Inferior parietal cortex (tissue), 1 donor: Measurements from ENCODE around the gene RNU5B-1.

Experiments
- DNase-seq: peaks from one replicate; pipeline ENCODE4 v3.0.0-alpha.2; 2016; ENCODE audit errors: extremely low spot score

RNU5B-1 gene

GRCh38 chr15:65289261-65289854 is 15.1 kb upstream of the RNU5B-1 start:
- DNase-seq, result no peak

DNA sequence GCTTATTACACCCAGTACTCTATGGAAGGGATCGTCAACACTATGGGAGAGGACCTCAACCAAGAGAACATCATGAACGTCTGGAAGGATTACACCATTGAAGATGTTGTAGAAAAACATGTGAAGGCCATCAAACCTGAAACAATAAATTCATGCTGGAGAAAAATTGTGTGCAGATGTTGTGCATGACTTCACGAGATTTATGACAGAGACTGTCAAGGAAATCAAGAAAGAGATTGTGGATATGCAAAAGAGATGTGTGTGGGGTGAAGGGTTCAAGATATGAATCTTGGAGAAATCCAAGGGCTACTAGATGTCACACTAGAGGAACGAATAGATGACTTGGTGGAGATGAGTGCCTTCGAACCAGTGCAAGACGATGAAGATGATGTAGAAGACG is 14.2 kb upstream of the RNU5B-1 start:
- DNase-seq, result no peak

GRCh38 chr15:65292938-65293518 is 11.4 kb upstream of the RNU5B-1 start:
- DNase-seq, result no peak

GRCh38 chr15:65298731-65299130 is 5.7 kb upstream of the RNU5B-1 start:
- no peak for DNase-seq

GRCh38 chr15:65300924-65301441 is 3.5 kb upstream of the RNU5B-1 start:
- no peak for DNase-seq

- DNase-seq, result no peak
These were observed 2.4 kb upstream of the RNU5B-1 start for GRCh38 chr15:65302061-65302460.

DNA sequence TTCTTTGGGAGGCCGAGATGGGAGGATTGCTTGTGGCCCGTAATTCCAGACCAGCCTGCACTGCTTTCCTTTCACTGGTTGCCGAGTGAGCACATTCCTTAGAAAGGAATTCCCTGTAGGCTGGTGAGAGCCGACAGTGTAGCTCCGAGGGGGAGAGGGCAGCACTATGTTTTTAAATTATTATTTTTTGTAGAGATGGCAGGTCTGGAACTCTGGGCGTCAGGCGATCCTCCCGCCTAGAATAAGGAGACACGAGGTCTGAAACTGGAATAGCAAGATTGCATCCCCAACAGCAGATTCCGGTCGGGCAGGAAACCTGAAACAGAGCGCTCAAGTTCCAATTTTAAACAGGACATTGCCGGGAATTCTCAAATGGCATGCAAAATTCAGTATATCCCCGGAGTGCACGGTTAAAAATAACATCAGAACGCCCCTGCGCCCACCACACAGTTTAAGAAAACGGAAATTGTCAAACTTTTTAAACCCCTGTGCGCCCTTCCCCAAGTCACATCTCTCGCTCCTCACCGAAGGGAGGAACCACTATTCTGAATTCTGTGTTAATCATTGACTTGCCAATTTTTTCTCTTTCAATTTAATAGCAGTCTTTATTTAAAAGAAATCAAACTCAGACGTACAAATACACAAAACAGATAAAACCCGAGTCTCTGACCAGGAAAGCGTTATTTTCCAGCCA is 643 bp upstream of the RNU5B-1 start:
- DNase-seq, result peak; percentile 74

DNA sequence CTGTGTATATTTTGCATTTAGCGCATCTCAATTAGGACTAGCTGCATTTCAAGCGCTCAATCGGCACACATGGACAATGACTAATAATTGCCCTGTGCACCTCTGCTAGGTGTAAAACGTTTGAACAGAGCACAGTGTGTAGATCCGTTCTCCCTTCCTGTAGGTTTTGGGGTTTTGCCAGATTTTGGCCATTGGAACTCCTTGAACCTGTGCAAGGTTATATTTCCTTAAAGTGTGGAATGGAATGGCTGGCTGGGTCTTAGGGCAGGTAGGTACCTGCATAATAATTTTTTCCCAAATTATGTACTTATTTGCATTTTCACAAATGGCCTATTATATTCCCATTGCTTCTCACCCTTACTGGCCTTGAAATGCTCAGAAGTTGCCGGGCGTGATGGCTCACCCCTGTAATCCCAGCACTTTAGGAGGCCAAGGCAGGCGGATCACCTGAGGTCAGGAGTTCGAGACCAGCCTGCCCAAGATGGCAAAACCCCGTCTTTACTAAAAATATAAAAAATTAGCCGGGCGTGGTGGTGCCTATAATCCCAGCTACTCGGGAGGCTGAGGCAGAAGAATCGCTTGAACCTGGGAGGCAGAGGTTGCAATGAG is 777 bp downstream of the RNU5B-1 start:
- DNase-seq, result no peak

GRCh38 chr15:65305776-65306175 is 1.3 kb downstream of the RNU5B-1 start:
- DNase-seq, result no peak

DNA sequence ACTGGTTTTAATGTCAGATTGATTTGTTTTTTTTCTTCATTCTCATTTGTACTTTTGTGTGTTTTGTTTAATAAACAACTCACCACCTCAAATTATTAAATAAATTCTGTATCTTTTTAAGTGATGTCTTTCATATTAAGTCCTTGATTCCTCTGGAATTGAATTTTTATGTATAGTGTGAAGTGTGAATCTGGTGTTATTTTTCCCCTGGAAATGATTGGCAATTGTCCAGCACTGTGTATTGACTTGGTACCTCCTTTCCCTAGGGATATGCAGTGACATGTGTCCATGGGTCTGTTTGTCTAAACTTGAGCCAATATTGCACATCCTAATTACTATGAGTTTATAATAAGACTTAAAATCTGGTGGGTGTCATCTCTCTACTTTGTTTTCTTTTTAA is 2.1 kb downstream of the RNU5B-1 start:
- DNase-seq, result no peak

GRCh38 chr15:65307978-65308377 is 3.5 kb downstream of the RNU5B-1 start:
- DNase-seq, result no peak

DNA sequence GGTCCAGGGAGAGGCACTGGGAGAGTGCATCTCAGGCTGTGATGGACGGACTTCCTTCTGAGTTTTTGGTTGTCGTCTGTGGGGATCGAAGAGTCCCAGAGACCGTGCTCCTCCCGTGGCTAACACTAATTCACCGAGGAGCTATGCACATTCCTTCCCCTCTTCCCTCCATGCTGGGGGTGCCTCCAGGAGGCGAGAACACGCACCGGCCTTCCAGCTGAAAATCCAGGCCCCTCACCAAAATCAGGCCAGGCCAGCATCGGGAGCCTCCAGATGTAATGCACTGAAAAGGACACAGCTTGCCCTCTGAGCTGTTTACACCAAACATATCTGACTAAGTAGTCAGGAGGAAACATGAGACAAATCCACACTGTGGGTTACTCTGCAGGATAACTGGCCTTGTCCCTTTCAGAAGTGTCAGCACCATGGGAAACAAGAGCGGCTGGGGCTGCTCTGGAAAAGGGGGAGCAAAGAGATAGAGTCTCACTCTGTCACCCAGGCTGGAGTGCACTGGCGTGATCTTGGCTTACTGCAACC is 5.5 kb downstream of the RNU5B-1 start:
- DNase-seq, result no peak

DNA sequence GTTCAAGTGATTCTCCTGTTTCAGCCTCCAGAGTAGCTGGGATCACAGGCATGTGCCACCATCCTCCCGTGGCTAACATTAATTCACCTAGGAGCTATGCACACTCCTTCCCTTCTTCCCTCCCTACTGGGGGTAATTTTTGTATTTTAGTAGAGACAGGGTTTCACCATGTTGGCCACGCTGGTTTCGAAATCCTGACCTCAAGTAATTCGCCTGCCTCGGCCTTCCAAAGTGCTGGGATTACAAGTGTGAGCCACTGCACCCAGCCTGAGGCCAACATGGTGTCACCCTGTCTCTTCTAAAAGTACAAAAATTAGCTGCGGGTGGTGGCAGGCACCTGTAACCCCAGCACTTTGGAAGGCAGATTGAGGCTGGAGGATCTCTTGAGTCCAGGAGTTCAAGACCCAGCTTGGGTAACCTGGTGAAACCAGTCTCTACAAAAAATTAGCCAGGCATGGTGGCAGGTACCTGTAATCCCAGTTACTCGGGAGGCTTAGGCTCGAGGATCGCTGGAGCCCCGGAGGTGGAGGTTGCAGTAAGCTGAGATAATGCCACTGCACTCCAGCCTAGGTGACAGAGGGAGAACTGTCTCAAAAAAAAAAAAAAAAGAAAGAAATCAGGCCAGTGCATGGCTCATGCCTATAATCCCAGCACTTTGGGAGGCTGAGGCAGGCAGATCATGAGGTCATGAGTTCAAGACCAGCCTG is 6.1 kb downstream of the RNU5B-1 start:
- DNase-seq, result no peak

DNA sequence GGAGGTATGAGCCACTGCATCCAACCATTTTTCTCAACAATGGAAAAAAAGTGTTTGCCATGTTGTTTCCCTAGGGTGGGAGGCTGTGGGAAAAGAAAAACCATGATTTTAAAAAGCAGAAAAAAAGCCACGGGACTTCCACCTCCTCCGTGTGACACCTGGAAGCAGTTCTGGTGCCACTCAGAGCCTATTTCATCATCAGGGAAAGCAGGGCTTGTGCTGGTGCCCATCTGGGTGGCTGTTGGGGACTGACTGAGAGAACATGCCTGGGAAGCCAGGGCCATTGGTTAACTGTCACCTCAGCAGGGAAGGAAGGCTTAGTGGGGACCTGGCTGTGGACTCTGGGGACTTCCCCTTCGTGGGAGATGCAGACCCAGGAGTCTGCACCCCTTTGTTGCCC is 7.3 kb downstream of the RNU5B-1 start:
- no peak for DNase-seq

- DNase-seq, result peak; percentile 47
These were observed 8.0 kb downstream of the RNU5B-1 start for GRCh38 chr15:65312400-65312916.

DNA sequence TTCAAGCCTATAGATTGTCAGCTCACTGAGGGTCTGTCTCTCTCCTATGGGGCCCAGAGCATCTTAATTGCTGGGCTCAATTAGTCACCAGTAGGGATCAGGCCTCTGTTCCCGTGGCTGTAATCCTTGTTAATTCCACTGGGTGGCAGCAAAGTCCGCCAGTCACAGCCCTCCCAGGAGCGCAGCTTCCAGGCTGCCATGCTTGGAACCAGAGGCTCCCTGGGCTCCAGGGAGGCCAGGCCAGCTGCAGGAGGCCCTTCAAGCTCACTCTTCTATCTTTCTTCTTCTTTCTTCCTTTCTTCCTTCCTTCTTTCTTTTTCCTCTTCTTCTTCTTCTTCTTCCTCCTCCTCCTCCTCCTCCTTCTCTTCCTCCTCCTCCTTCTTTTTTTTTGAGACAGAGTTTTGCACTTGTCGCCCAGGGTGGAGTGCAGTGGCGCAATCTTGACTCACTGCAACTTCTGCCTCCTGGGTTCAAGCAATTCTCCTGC is 14.4 kb downstream of the RNU5B-1 start:
- peak; percentile 94 for DNase-seq

DNA sequence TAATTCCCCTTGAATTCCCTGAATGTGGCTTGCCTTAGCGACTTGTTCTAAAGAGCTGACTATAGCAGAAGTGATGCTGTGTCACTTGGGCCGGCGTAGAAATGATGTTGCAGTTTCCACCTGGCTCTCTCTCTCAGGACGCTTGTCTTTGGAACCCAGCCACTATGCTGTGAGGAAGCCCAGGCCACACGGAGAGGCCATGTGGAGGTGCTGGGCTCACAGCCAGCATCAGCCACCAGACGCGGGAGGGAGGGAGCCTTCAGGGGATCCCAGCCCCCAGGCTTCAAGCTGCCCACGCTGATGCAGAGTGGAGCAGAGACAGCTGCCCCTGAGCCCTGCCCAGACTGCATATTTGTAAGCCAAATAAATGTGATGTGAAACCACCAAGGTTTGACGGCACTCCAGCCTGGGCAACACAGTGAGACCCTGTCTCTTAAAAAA is 18.6 kb downstream of the RNU5B-1 start:
- no peak for DNase-seq

GRCh38 chr15:65326117-65326526 is 21.6 kb downstream of the RNU5B-1 start:
- DNase-seq, result no peak

GRCh38 chr15:65326818-65327217 is 22.3 kb downstream of the RNU5B-1 start:
- no peak for DNase-seq

- no peak for DNase-seq
These were observed 23.3 kb downstream of the RNU5B-1 start for GRCh38 chr15:65327651-65328393.
